ENCODE measurements around the gene THSD7A.

GRCh38 chr7:11706666-11707605, 125.1 kb downstream of the THSD7A start:
- TF ChIP-seq CTCF (IDR thresholded peaks at IDR 0.05; ENCODE audit: low read depth, low read length) (no peak), EZH2phosphoT487 (IDR thresholded peaks at IDR 0.05; ENCODE audit: low read depth) (no peak)
